Measurements from ENCODE around the gene CDC42BPG.
A peak's percentile ranks its signal among the peaks of the same experiment; 100 is the strongest.

The CDC42BPG gene

DNA sequence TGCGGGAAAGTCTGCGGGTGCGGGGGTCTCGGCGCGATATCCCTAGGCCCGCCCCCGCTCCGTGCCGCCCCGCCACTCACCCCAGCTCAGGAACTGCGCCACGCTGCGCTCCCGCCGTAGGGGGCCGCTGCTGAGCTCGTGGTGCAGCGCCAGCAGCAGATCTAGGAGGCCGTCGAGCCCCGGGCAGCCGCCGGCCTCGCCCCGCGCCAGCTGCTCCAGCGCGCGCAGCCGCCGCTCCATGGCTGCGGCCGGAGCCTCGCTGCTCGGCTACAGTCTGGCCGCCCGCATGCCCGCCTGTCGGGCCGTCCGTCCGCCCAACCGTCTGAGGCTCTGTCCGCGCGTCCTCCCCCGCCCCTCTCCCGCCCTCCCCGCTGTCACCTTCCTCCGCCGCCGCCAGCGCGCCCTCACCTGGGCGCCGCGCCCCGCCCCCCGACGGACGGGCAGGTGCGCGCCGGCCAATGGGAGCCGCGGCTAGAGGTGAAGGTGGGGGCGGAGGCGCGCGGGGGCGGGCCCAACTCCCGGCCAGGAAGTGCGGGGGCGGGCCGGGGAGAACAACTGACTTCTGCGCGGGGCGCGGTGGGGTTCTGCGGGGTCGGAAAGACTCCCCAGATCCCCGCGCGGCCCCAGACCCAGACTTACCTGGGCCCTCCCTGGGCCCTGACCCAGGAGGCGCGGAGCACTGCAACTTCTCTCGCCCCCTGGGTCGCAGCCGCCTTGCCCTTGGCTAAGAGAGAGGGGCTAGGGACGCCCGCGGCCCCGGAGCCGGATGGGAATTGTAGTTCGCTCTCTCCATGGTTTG, at the start of gene CDC42BPG:
TSS of gene CDC42BPG (minus strand) at position 324 of the 799 bp plus-strand sequence. CDS start at position 240, 84 bp downstream.
- DNase-seq, result peak; percentile 76 to 85

DNA sequence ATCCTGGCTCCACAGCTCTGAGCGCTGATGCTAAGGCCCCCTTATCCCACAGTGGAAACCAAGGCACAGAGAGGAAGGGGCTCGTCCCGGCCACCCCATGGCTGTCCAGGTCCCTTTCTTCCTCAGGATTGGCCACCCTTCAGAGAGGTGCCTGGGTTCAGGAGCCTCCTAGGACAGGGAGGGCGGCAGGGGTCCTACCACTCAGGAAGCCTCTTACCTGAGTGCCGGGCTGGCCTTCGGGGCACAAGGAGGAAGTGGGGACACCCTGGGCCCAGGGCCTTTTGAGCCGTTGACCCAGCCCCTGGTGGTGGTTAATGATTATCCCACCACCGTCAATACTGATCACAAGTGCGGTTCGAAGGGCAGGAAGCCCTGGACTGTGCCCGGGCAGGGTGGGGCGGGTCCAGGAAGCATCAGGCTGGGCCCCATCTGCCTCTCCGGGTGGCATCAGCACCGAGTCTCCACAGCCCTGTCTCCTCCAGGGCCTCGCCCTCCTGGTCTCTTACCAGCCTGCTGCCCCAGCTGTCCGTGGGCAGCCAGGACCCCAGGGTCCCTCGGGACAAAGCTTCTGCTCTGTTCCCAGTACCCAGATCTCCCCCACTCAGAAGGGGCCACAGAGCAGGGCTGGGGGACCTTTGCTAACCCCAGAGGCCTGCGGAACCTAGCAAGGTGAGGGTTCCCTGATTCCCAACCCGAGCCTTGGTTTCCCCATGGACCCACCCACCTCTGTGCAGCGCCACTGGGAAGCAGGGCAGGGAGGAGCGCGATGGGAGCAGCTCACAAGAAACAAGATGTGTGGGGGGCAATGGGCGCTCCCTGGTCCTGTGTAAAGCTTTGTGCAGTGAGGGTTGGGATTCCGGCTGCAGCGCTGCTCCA, 49.0 kb upstream of the CDC42BPG start:
- no peak for DNase-seq

GRCh38 chr11:64892838-64893193, 48.4 kb upstream of the CDC42BPG start:
- no peak for DNase-seq

DNA sequence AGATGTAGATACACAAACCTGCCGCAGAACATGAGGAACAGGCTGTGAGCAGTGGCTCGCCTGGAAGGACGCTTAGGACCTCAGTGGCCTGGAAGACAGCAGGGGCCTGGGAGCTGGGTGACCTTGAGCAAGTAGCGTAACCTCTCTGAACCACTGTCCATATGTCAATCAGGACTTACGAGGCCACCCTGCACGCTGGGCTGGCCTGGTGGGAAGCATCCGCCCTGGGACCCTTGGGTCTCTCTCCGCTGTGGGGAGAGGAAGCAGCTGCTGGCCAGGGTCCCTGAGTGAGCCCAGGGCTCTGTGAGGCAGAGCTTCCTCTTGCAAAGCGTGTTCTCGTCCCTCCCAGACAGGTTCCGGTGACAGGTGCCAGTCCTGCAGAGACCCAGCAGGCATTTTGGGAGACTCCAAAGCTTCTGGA, 48.0 kb upstream of the CDC42BPG start:
- DNase-seq, result no peak

GRCh38 chr11:64891880-64892279, 47.4 kb upstream of the CDC42BPG start:
- no peak for DNase-seq

- DNase-seq, result no peak
These were observed 46.9 kb upstream of the CDC42BPG start for GRCh38 chr11:64891215-64891848.

GRCh38 chr11:64890522-64890939, 46.1 kb upstream of the CDC42BPG start:
- DNase-seq, result no peak

GRCh38 chr11:64888729-64889511, 44.5 kb upstream of the CDC42BPG start:
- no peak for DNase-seq

DNA sequence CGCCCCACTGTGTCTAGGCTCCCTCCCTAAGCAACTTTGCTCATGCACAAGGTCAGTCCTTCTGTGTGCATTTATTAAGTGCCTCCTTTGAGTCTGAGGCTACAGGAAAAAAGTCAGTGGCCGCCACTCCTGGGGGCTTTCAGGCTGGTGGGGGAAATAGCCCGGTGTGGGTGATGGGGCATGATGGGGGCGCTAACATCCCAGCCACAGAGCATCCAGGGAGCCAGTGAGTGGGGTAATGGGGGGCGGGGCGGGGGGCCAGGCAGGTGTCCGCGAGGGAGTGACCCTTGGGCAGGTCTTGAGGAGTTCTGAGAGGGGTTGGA, 43.9 kb upstream of the CDC42BPG start:
- no peak for DNase-seq

DNA sequence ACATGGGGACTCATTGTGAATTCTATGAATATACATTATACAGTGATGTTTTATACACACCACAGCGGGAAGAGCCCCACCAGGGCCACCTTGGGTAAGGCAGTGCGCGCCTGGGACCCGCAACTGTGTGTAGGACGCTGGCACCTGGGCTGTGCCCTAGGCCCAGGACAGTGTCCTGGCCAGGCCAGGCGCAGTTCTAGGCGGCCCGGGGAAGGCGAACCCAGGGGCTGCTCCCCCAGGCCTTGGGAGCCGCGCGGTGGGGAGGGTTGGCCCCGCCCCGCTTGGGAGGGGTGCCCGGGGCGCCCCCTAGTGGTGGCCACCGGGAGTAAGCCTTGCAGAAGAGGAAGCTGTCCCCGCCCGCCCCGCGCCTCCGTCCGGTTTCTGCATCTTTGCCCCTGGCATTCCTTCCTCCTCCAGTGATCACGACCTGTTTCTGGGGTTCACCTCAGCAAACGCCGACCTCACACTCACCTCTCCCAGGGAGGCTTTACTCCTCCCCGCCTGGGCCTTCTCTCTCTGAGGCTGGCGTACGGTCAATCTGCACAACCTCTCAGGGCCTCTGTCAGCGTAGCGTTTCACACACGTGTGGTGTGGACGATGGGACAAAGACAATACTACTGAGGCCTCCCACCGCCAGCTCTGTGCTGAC, 43.4 kb upstream of the CDC42BPG start:
- DNase-seq, result peak; percentile 81 to 87

- no peak for DNase-seq
These were observed 42.8 kb upstream of the CDC42BPG start for GRCh38 chr11:64887234-64887756.

GRCh38 chr11:64885367-64886286, 41.2 kb upstream of the CDC42BPG start:
- peak; percentile 53 to 61 for DNase-seq

GRCh38 chr11:64884019-64884418, 39.6 kb upstream of the CDC42BPG start:
- no peak for DNase-seq

DNA sequence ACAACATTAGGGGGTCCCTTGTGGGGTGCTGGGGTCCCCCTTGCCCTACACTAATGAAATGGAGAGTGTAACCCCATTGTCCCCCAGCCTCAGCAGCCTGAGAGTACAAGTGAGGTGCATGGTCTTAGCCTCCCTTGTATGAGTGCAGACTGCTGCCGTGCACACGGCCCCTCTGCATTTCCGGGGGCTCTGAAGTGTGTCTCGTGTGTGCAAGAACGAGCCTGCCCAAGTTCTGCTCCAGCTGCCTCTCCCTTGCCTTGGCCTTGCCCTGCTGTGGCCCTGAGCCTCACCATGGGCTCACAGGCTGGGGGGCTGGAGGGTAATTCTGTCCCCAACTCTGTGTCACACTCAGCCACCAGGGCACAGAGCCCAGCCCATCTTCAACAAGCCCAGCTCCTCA, 39.1 kb upstream of the CDC42BPG start:
- no peak for DNase-seq

GRCh38 chr11:64882243-64882642, 37.8 kb upstream of the CDC42BPG start:
- DNase-seq, result no peak

GRCh38 chr11:64881476-64881875, 37.0 kb upstream of the CDC42BPG start:
- no peak for DNase-seq

GRCh38 chr11:64880240-64881001, 36.0 kb upstream of the CDC42BPG start:
- DNase-seq, result peak in 1 of 2 donors; percentile 71

- peak; percentile 39 to 60 for DNase-seq
These were observed 34.9 kb upstream of the CDC42BPG start for GRCh38 chr11:64879244-64879900.

- DNase-seq, result peak; percentile 99 to 100
These were observed 34.2 kb upstream of the CDC42BPG start, which contains the start of gene EHD1 for GRCh38 chr11:64878494-64879243. Gene EHD1, minus strand, starts transcription at chr11:64878621. Its CDS starts 157 bp downstream, at chr11:64878464.
